HEK293 (cell line): ENCODE measurements around the gene STRIP1.

Source experiments
- CTCF ChIA-PET: fragments of 350-600 bp; formaldehyde crosslinking; extraction: SDS; loops from one replicate; lab custom pipeline; 2021; ENCODE audit warnings: antibody characterized with exemption; lab: Yijun Ruan, JAX
- POLR2A ChIA-PET: fragments of 300-600 bp; formaldehyde crosslinking; extraction: SDS; loops from one replicate; lab custom pipeline; 2020; ENCODE audit warnings: antibody characterized with exemption, inconsistent platforms; lab: Yijun Ruan, JAX
- H3K27ac ChIP-seq: fragments of 200-500 bp; sonication (Bioruptor generic); 2 replicates; pipeline ENCODE4 v1.5.1; 2014; ENCODE audit warnings: low read depth, low read length, control low read depth, inconsistent platforms; ENCODE audit errors: extremely low read depth
- H3K36me3 ChIP-seq, 2 experiments: fragments of 200-500 bp in 1 of 2; sonication (Bioruptor generic) in 1 of 2; 1 replicate in 1 of 2; 2 replicates in 1 of 2; pipeline ENCODE4 v1.5.1; 2014 to 2017; ENCODE audit warnings: inconsistent platforms in 2 of 2, low read length in 2 of 2; ENCODE audit not compliant: control insufficient read depth in 2 of 2, insufficient read depth in 1 of 2
- H3K4me1 ChIP-seq: fragments of 200-500 bp; sonication (Bioruptor generic); 2 replicates; pipeline ENCODE4 v1.5.1; 2014; ENCODE audit warnings: mild to moderate bottlenecking, low read length, inconsistent platforms; ENCODE audit not compliant: control insufficient read depth, insufficient read depth
- H3K4me3 ChIP-seq: 2 replicates; pipeline ENCODE4 v1.5.1; 2011; ENCODE audit warnings: low read depth, mild to moderate bottlenecking, control low read depth, low read length, moderate library complexity
- H3K9me3 ChIP-seq: fragments of 200-500 bp; sonication (Bioruptor generic); 2 replicates; pipeline ENCODE4 v1.5.1; 2014; ENCODE audit warnings: low read depth, low read length, inconsistent platforms; ENCODE audit not compliant: control insufficient read depth, insufficient read depth
- FEZF1 ChIP-seq: fragments of 450-650 bp; formaldehyde crosslinking; IDR thresholded peaks from 2 replicates; pipeline ENCODE4 v1.5.1; 2016; ENCODE audit warnings: missing biosample characterization, missing genetic modification characterization
- GLI4 ChIP-seq: fragments of 450-650 bp; formaldehyde crosslinking; IDR thresholded peaks from 2 replicates; pipeline ENCODE4 v1.5.1; 2016; ENCODE audit warnings: missing biosample characterization, missing genetic modification characterization
- HOXC10 ChIP-seq: sonication (generic); formaldehyde crosslinking; IDR thresholded peaks from 2 replicates; pipeline ENCODE4 v1.8.1; 2023; ENCODE audit warnings: mild to moderate bottlenecking, missing genetic modification reagents
- KLF8 ChIP-seq: fragments of 450-650 bp; formaldehyde crosslinking; IDR thresholded peaks from 2 replicates; pipeline ENCODE4 v1.5.1; 2016; ENCODE audit warnings: missing biosample characterization, missing genetic modification characterization
- OSR2 ChIP-seq: fragments of 450-650 bp; formaldehyde crosslinking; IDR thresholded peaks from 2 replicates; pipeline ENCODE4 v1.5.1; 2016; ENCODE audit warnings: missing biosample characterization, missing genetic modification characterization
- PATZ1 ChIP-seq: fragments of 450-650 bp; formaldehyde crosslinking; IDR thresholded peaks from 2 replicates; pipeline ENCODE4 v1.5.1; 2016; ENCODE audit warnings: missing biosample characterization, missing genetic modification characterization
- PRDM10 ChIP-seq: fragments of 450-650 bp; formaldehyde crosslinking; IDR thresholded peaks from 2 replicates; pipeline ENCODE4 v1.5.1; 2016; ENCODE audit warnings: missing biosample characterization, missing genetic modification characterization
- RBAK ChIP-seq: fragments of 450-650 bp; formaldehyde crosslinking; IDR thresholded peaks from 2 replicates; pipeline ENCODE4 v1.5.1; 2016; ENCODE audit warnings: missing biosample characterization, missing genetic modification characterization
- SCRT2 ChIP-seq: fragments of 450-650 bp; formaldehyde crosslinking; IDR thresholded peaks from 2 replicates; pipeline ENCODE4 v1.5.1; 2016; ENCODE audit warnings: missing biosample characterization, missing genetic modification characterization
- TSHZ1 ChIP-seq: fragments of 450-650 bp; formaldehyde crosslinking; IDR thresholded peaks from 2 replicates; pipeline ENCODE4 v1.5.1; 2016; ENCODE audit warnings: missing biosample characterization, missing genetic modification characterization, borderline replicate concordance
- ZNF18 ChIP-seq: fragments of 450-650 bp; formaldehyde crosslinking; IDR thresholded peaks from 2 replicates; pipeline ENCODE4 v1.5.1; 2016; ENCODE audit warnings: missing biosample characterization, missing genetic modification characterization
- ZNF354C ChIP-seq: fragments of 450-650 bp; formaldehyde crosslinking; IDR thresholded peaks from 2 replicates; pipeline ENCODE4 v1.5.1; 2016; ENCODE audit warnings: missing biosample characterization, missing genetic modification characterization, low read depth, borderline replicate concordance
- ZNF596 ChIP-seq: fragments of 450-650 bp; IDR thresholded peaks from 2 replicates; pipeline ENCODE4 v1.5.0; 2018; ENCODE audit warnings: missing biosample characterization, mild to moderate bottlenecking, missing genetic modification characterization, moderate library complexity
- ZNF610 ChIP-seq: fragments of 450-650 bp; formaldehyde crosslinking; IDR thresholded peaks from 2 replicates; pipeline ENCODE4 v1.5.1; 2016; ENCODE audit warnings: missing biosample characterization, missing genetic modification characterization, borderline replicate concordance
- ZNF707 ChIP-seq: fragments of 450-650 bp; formaldehyde crosslinking; IDR thresholded peaks from 2 replicates; pipeline ENCODE4 v1.5.1; 2016; ENCODE audit warnings: missing biosample characterization, missing genetic modification characterization
- ZNF785 ChIP-seq: fragments of 450-650 bp; formaldehyde crosslinking; IDR thresholded peaks from 2 replicates; pipeline ENCODE4 v1.5.1; 2016; ENCODE audit warnings: missing biosample characterization, missing genetic modification characterization
- ZNF837 ChIP-seq: fragments of 450-650 bp; formaldehyde crosslinking; IDR thresholded peaks from 2 replicates; pipeline ENCODE4 v1.5.1; 2016; ENCODE audit warnings: missing biosample characterization, missing genetic modification characterization
- TF ChIP-seq, protein P1 (sequence below): fragments of 450-650 bp; formaldehyde crosslinking; IDR thresholded peaks from 2 replicates; pipeline ENCODE4 v1.5.1; 2016; ENCODE audit warnings: missing biosample characterization, missing genetic modification characterization
- TF ChIP-seq, protein P2 (sequence below): fragments of 450-650 bp; formaldehyde crosslinking; IDR thresholded peaks from 2 replicates; pipeline ENCODE4 v1.5.1; 2017; ENCODE audit warnings: missing biosample characterization, missing genetic modification characterization

The STRIP1 gene

DNA sequence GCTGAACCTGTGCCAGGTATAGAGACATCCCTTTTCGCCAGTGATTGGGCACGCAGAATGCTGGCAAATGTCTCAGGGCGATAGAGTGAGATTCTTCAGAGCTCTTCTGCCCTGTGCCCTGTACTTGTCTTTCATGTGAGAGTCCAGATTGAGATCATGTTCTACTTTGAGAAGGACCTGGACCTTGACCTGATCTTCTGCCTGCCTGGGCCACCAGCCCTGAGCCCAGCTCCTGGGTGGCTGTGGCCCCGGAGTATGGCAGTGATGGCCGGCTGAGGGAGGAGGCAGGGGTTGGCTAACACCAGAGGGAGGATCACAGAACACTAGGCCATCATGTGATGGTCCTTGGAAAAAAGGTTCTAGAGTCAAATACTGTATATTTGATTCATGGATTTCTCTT is 13.8 kb downstream of the STRIP1 start:
- ChIA-PET CTCF (interaction anchor here (0.6 to 1.0 kb wide), 3 partner anchors 11 to 470 kb away, joined by 3 to 4 read pairs (median 4); no protein-coding TSS in a partner anchor), POLR2A (no interaction called here)
- peaks cover 36 to 99% of the 10 kb centered on the region in 2 experiments for H3K36me3 ChIP-seq
- no peaks in the 10 kb centered on the region for H3K9me3 ChIP-seq
- H3K27ac ChIP-seq, result no peak overlapping the region
- no peaks in the 10 kb centered on the region for H3K4me1 ChIP-seq
- no peak overlapping the region for H3K4me3 ChIP-seq
- TF ChIP-seq OSR2 (tag by site-specific recombination) (no peak), GLI4 (tag by site-specific recombination) (no peak), RBAK (no peak), ZNF610 (no peak), ZNF837 (no peak), ZNF354C (tag by site-specific recombination) (no peak), KLF8 (no peak), FEZF1 (no peak), TSHZ1 (no peak), HOXC10 (CRISPR knock-in tag) (no peak), ZNF18 (no peak), ZNF785 (tag by site-specific recombination) (no peak), ZNF596 (tag by site-specific recombination) (no peak), SCRT2 (tag by site-specific recombination) (no peak), PRDM10 (tag by site-specific recombination) (no peak), PATZ1 (no peak), ZNF707 (tag by site-specific recombination) (no peak)
- TF ChIP-seq, protein P1, sequence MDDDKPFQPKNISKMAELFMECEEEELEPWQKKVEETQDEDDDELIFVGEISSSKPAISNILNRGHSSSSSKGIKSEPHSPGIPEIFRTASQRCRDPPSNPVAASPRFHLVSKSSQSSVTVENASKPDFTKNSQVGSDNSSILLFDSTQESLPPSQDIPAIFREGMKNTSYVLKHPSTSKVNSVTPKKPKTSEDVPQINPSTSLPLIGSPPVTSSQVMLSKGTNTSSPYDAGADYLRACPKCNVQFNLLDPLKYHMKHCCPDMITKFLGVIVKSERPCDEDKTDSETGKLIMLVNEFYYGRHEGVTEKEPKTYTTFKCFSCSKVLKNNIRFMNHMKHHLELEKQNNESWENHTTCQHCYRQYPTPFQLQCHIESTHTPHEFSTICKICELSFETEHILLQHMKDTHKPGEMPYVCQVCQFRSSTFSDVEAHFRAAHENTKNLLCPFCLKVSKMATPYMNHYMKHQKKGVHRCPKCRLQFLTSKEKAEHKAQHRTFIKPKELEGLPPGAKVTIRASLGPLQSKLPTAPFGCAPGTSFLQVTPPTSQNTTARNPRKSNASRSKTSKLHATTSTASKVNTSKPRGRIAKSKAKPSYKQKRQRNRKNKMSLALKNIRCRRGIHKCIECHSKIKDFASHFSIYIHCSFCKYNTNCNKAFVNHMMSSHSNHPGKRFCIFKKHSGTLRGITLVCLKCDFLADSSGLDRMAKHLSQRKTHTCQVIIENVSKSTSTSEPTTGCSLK, result no peak
- TF ChIP-seq, protein P2, sequence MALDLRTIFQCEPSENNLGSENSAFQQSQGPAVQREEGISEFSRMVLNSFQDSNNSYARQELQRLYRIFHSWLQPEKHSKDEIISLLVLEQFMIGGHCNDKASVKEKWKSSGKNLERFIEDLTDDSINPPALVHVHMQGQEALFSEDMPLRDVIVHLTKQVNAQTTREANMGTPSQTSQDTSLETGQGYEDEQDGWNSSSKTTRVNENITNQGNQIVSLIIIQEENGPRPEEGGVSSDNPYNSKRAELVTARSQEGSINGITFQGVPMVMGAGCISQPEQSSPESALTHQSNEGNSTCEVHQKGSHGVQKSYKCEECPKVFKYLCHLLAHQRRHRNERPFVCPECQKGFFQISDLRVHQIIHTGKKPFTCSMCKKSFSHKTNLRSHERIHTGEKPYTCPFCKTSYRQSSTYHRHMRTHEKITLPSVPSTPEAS (tag by site-specific recombination), result no peak
- TF ChIP-seq, all 188 proteins: peak for 0
